GM21367 (cell line): ENCODE measurements around the gene ZDHHC16.
"Not testable (repeated sequence)": the region's sequence is repeated elsewhere in the genome, so short reads cannot be mapped to it uniquely, and the experiment has no call there.

Experiments used
- ATAC-seq: cut with Tn5 transposase; IDR thresholded peaks from one replicate; pipeline ENCODE4 v1.9.1; 2021; ENCODE audit not compliant: unreplicated experiment

The ZDHHC16 gene

GRCh38 chr10:97434055-97434454, 11.9 kb upstream of the ZDHHC16 start:
- no peak for ATAC-seq

GRCh38 chr10:97434557-97434956, 11.4 kb upstream of the ZDHHC16 start:
- no peak for ATAC-seq

GRCh38 chr10:97435211-97435610, 10.8 kb upstream of the ZDHHC16 start:
- ATAC-seq, result no peak

- no peak for ATAC-seq
Observed at GRCh38 chr10:97442277-97442676, 3.7 kb upstream of the ZDHHC16 start.

- ATAC-seq, result no peak
Observed at GRCh38 chr10:97444212-97444611, 1.8 kb upstream of the ZDHHC16 start.

GRCh38 chr10:97445357-97445721, 636 bp upstream of the ZDHHC16 start:
- no peak for ATAC-seq

GRCh38 chr10:97450828-97451227, 4.9 kb downstream of the ZDHHC16 start:
- ATAC-seq, result no peak

GRCh38 chr10:97451605-97452004, 5.6 kb downstream of the ZDHHC16 start:
- ATAC-seq, result no peak

- no peak for ATAC-seq
Observed at GRCh38 chr10:97452352-97452751, 6.4 kb downstream of the ZDHHC16 start.

- no peak for ATAC-seq
Observed at GRCh38 chr10:97454330-97455036, 8.5 kb downstream of the ZDHHC16 start.

- no peak for ATAC-seq
Observed at GRCh38 chr10:97456034-97456685, 10.2 kb downstream of the ZDHHC16 start.

GRCh38 chr10:97456686-97457065, 10.7 kb downstream of the ZDHHC16 start:
- ATAC-seq, result no peak

GRCh38 chr10:97459111-97459510, 13.1 kb downstream of the ZDHHC16 start:
- ATAC-seq, result no peak

- ATAC-seq, result no peak
Observed at GRCh38 chr10:97459933-97460332, 14.0 kb downstream of the ZDHHC16 start.

GRCh38 chr10:97462309-97462708, 16.3 kb downstream of the ZDHHC16 start:
- no peak for ATAC-seq

GRCh38 chr10:97463363-97464132, 17.6 kb downstream of the ZDHHC16 start:
- ATAC-seq, result no peak

- no peak for ATAC-seq
Observed at GRCh38 chr10:97464226-97464625, 18.3 kb downstream of the ZDHHC16 start.

GRCh38 chr10:97465982-97466381, 20.0 kb downstream of the ZDHHC16 start:
- no peak for ATAC-seq

GRCh38 chr10:97466755-97467154, 20.8 kb downstream of the ZDHHC16 start:
- no peak for ATAC-seq

GRCh38 chr10:97468162-97468561, 22.2 kb downstream of the ZDHHC16 start:
- ATAC-seq, result no peak

- ATAC-seq, result not testable (repeated sequence)
Observed at GRCh38 chr10:97468781-97469180, 22.8 kb downstream of the ZDHHC16 start.

- no peak for ATAC-seq
Observed at GRCh38 chr10:97474918-97475317, 28.9 kb downstream of the ZDHHC16 start.
